Vagina (tissue), 2 donors: ENCODE data around the gene BCAT1. TPM values are rescaled to one million over a fixed set of nuclear protein-coding genes. Genes with fewer than 3 reads are reported as not detected.
"Not testable (repeated sequence)": the region's sequence is repeated elsewhere in the genome, so short reads cannot be mapped to it uniquely, and the experiment has no call there.

ENCODE experiments used
- DNase-seq, 2 donors: peaks; one replicate each; pipeline ENCODE4 v3.0.0-alpha.2; 2017; ENCODE audit errors: extremely low spot score in 2 of 2
- H3K27ac ChIP-seq: fragments of 200-600 bp; sonication (generic); one replicate; pipeline ENCODE4 v1.5.1; 2019
- H3K27me3 ChIP-seq: fragments of 200-600 bp; sonication (generic); one replicate; pipeline ENCODE4 v1.5.1; 2019
- H3K36me3 ChIP-seq, 2 donors: fragments of 200-600 bp; sonication (generic); one replicate each; pipeline ENCODE4 v1.5.1; 2017 to 2019
- H3K4me1 ChIP-seq: fragments of 200-600 bp; sonication (generic); one replicate; pipeline ENCODE4 v1.5.1; 2019
- H3K4me3 ChIP-seq, 2 donors: fragments of 200-600 bp; sonication (generic); 1 replicate in 1 of 2; 2 replicates in 1 of 2; pipeline ENCODE4 v1.5.1; 2016 to 2019
- H3K9me3 ChIP-seq: fragments of 200-600 bp; sonication (generic); one replicate; pipeline ENCODE4 v1.5.1; 2019
- POLR2A ChIP-seq, 2 donors: fragments of 450-650 bp; IDR thresholded peaks; one replicate each; pipeline ENCODE4 v1.6.1; 2017; ENCODE audit warnings: antibody characterized with exemption in 2 of 2, mild to moderate bottlenecking in 2 of 2, moderate library complexity in 2 of 2
- POLR2AphosphoS5 ChIP-seq, 2 donors: sonication (generic); formaldehyde crosslinking; IDR thresholded peaks; one replicate each; pipeline ENCODE4 v1.9.0; 2017; ENCODE audit warnings: antibody characterized with exemption in 2 of 2, mild to moderate bottlenecking in 2 of 2, low read depth in 1 of 2; ENCODE audit not compliant: insufficient read depth in 1 of 2
- intact Hi-C: fragments of 100-400 bp; cut with DNase I; formaldehyde crosslinking; loops from one replicate; pipeline ENCODE4 v1.15.1; 2023
- total RNA-seq: library from RNA; depleted of rRNA; stranded (reverse); fragments of >200 nt; gene quantifications from one replicate; pipeline ENCODE4 v1.2.3, GENCODE V29; 2016
- TF ChIP-seq, protein P1 (sequence below), 3 experiments: fragments of 450-650 bp in 2 of 3; fragments of 200-600 bp in 1 of 3; sonication (generic) in 1 of 3; IDR thresholded peaks; one replicate each; pipeline ENCODE4 v1.5.1; 2017 to 2019; ENCODE audit warnings: antibody characterized with exemption in 3 of 3, mild to moderate bottlenecking in 2 of 3, moderate library complexity in 2 of 3

BCAT1 gene
- total RNA-seq, 1 donor from 2014 or later: 20.6 TPM

- no peaks in the 10 kb centered on the region for H3K36me3 ChIP-seq
- H3K27ac ChIP-seq: no peak overlapping the region
- no peak for DNase-seq
- intact Hi-C loops: no loop called here
- H3K27me3 ChIP-seq: no peaks in the 10 kb centered on the region
- TF ChIP-seq, protein P1, sequence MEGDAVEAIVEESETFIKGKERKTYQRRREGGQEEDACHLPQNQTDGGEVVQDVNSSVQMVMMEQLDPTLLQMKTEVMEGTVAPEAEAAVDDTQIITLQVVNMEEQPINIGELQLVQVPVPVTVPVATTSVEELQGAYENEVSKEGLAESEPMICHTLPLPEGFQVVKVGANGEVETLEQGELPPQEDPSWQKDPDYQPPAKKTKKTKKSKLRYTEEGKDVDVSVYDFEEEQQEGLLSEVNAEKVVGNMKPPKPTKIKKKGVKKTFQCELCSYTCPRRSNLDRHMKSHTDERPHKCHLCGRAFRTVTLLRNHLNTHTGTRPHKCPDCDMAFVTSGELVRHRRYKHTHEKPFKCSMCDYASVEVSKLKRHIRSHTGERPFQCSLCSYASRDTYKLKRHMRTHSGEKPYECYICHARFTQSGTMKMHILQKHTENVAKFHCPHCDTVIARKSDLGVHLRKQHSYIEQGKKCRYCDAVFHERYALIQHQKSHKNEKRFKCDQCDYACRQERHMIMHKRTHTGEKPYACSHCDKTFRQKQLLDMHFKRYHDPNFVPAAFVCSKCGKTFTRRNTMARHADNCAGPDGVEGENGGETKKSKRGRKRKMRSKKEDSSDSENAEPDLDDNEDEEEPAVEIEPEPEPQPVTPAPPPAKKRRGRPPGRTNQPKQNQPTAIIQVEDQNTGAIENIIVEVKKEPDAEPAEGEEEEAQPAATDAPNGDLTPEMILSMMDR (IDR thresholded peaks at IDR 0.05): no peak
- TF ChIP-seq POLR2A (IDR thresholded peaks at IDR 0.05) (no peak), POLR2AphosphoS5 (IDR thresholded peaks at IDR 0.05; ENCODE audit: insufficient read depth in 1 of 2, low read depth in 1 of 2) (no peak)
- H3K4me3 ChIP-seq: no peak overlapping the region
- no peaks in the 10 kb centered on the region for H3K9me3 ChIP-seq
- peaks cover 12% of the 10 kb centered on the region for H3K4me1 ChIP-seq
Observed at GRCh38 chr12:24945845-24946244, 3.1 kb downstream of the BCAT1 start.

DNA sequence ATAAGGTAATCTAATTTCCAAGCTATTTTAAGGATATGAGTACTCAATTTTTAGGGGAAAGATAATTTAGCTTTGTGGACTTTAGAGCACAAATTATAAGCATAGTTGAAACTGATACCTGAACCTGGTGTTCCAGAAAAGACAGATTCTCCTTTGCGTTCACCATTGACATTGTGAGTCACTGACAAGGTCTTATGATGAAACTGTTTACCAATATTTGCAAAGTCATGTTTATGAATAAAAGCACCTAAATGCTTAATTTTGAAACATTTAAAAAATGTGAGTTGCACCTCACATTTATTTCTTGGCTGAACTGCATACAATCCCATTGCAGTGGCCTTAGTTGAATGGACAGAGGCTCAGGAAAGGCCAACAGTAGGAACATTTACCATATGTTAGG, 3.9 kb downstream of the BCAT1 start:
- no peaks in the 10 kb centered on the region for H3K9me3 ChIP-seq
- no peak for DNase-seq
- no peaks in the 10 kb centered on the region for H3K36me3 ChIP-seq
- TF ChIP-seq, protein P1 (IDR thresholded peaks at IDR 0.05): no peak
- no peak for TF ChIP-seq POLR2A (IDR thresholded peaks at IDR 0.05)
- TF ChIP-seq POLR2AphosphoS5 (IDR thresholded peaks at IDR 0.05; ENCODE audit: insufficient read depth in 1 of 2, low read depth in 1 of 2): no peak
- peaks cover 12% of the 10 kb centered on the region for H3K4me1 ChIP-seq
- no peaks in the 10 kb centered on the region for H3K27me3 ChIP-seq
- intact Hi-C loops: no loop called here
- no peak overlapping the region for H3K27ac ChIP-seq
- no peak overlapping the region for H3K4me3 ChIP-seq

DNA sequence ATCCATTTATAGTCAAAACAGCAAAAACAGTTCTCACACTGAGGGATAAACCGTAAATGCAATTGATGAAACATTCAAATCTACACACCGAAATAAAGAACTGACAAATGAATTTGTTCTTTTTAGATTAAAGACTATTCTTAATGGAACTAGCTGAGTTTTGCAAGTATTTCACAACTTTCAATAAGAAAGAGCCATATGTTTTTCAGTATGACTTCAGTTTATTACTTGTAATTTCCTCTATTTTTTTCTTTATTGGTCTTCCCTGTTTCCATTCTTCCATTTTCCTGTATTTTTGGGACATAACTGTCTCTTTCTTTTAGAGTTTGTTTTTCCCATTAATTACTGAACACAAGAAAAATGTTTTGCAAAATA, 4.3 kb downstream of the BCAT1 start:
- Histone ChIP-seq H3K4me3 (no peak overlapping the region), H3K9me3 (no peaks in the 10 kb centered on the region), H3K27ac (no peak overlapping the region), H3K4me1 (peaks cover 12% of the 10 kb centered on the region), H3K36me3 (no peaks in the 10 kb centered on the region), H3K27me3 (no peaks in the 10 kb centered on the region)
- intact Hi-C loops: no loop called here
- DNase-seq: no peak
- TF ChIP-seq, protein P1 (IDR thresholded peaks at IDR 0.05): no peak
- TF ChIP-seq POLR2A (IDR thresholded peaks at IDR 0.05) (no peak), POLR2AphosphoS5 (IDR thresholded peaks at IDR 0.05; ENCODE audit: insufficient read depth in 1 of 2, low read depth in 1 of 2) (no peak)

DNA sequence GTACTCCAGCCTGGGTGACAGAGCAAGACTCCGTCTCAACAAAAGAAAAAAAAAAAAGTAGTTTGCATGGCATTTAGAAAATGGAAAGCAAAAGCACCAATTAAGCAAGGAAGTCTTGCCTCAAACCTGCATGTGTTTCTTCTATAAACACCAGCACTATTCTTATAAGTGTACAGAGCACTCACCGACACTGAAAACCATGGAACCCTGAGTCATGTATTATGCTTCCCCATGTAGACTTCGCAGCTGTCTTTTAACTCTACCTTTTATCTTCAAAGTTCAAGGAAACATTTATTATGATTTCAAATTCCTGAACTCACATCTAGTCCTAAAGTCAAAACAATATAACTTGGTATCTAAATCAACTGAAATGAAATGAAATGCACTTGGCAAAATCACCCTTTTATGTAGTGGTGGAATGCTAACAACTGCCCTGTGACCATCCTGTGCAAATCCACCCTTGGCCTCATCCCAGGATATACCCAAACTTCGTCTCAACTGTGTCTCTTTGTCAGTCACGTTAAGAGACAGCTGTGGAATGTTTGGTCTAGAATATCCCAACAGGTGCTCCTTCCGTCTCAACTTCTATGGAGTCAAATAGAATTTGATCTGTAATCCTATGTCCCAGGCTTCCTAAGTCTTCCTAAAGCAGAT, 4.8 kb downstream of the BCAT1 start:
- Histone ChIP-seq H3K27ac (no peak overlapping the region), H3K9me3 (no peaks in the 10 kb centered on the region), H3K27me3 (no peaks in the 10 kb centered on the region), H3K4me1 (peaks cover 10% of the 10 kb centered on the region), H3K36me3 (no peaks in the 10 kb centered on the region), H3K4me3 (no peak overlapping the region)
- DNase-seq: no peak
- TF ChIP-seq POLR2AphosphoS5 (IDR thresholded peaks at IDR 0.05; ENCODE audit: insufficient read depth in 1 of 2, low read depth in 1 of 2) (no peak), POLR2A (IDR thresholded peaks at IDR 0.05) (no peak)
- TF ChIP-seq, protein P1 (IDR thresholded peaks at IDR 0.05): no peak
- intact Hi-C loops: no loop called here

- intact Hi-C loops: no loop called here
- H3K36me3 ChIP-seq: no peaks in the 10 kb centered on the region
- no peak for TF ChIP-seq POLR2AphosphoS5 (IDR thresholded peaks at IDR 0.05; ENCODE audit: insufficient read depth in 1 of 2, low read depth in 1 of 2)
- TF ChIP-seq POLR2A (IDR thresholded peaks at IDR 0.05): no peak
- TF ChIP-seq, protein P1 (IDR thresholded peaks at IDR 0.05): no peak
- no peak for DNase-seq
- H3K9me3 ChIP-seq: no peaks in the 10 kb centered on the region
- H3K27me3 ChIP-seq: no peaks in the 10 kb centered on the region
- no peaks in the 10 kb centered on the region for H3K4me1 ChIP-seq
- H3K4me3 ChIP-seq: no peak overlapping the region
- no peak overlapping the region for H3K27ac ChIP-seq
Observed at GRCh38 chr12:24940157-24940556, 8.7 kb downstream of the BCAT1 start.

DNA sequence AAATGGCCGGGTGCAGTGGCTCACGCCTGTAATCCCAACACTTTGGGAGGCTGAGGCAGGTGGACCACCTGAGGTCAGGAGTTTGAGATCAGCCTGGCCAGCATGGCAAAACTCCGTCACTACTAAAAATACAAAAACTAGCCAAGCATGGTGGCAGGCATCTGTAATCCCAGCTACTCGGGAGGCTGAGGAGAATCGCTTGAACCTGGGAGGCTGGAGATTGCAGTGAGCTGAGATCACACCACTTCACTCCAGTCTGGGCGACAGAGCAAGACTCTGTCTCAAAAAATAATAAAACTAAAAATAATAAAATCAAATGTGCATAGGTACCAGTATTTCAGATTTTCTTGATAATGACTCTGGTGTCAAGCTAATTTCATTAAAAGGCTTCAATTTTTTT, 9.3 kb downstream of the BCAT1 start:
- H3K36me3 ChIP-seq, H3K27me3 ChIP-seq, H3K9me3 ChIP-seq, H3K4me3 ChIP-seq, H3K27ac ChIP-seq, intact Hi-C loops, DNase-seq, H3K4me1 ChIP-seq: not testable (repeated sequence)
